Kidney epithelial cell (primary cell): ENCODE results near the gene KMT2E. TPM values are rescaled to one million over a fixed set of nuclear protein-coding genes. Genes with fewer than 3 reads are reported as not detected.
"Not testable (repeated sequence)": the region's sequence is repeated elsewhere in the genome, so short reads cannot be mapped to it uniquely, and the experiment has no call there.

Experiments
- DNase-seq: peaks from one replicate; pipeline ENCODE4 v3.0.0-alpha.2; 2010; ENCODE audit warnings: low read depth
- H3K27me3 ChIP-seq: 2 replicates; pipeline ENCODE4 v1.6.0; 2011; ENCODE audit warnings: low read length; ENCODE audit not compliant: control insufficient read depth, insufficient read depth
- H3K36me3 ChIP-seq: 2 replicates; pipeline ENCODE4 v1.5.1; 2011; ENCODE audit warnings: low read length; ENCODE audit not compliant: control insufficient read depth, insufficient read depth
- H3K4me3 ChIP-seq: 2 replicates; pipeline ENCODE4 v1.5.1; 2011; ENCODE audit warnings: low read depth, mild to moderate bottlenecking, control low read depth, low read length
- total RNA-seq: library from RNA; depleted of rRNA; stranded (reverse); fragments of >200 nt; gene quantifications from 2 replicates; pipeline ENCODE4 v1.2.3, GENCODE V29; 2015
- TF ChIP-seq, protein P1 (sequence below): IDR thresholded peaks from 2 replicates; pipeline ENCODE4 v1.5.1; 2011; ENCODE audit warnings: mild to moderate bottlenecking, moderate library complexity, low read length, control low read depth, inconsistent platforms; ENCODE audit not compliant: insufficient read depth, poor library complexity, severe bottlenecking

Gene KMT2E
- total RNA-seq, 1 donor from 2014 or later, result 36.3 TPM

- TF ChIP-seq, protein P1, sequence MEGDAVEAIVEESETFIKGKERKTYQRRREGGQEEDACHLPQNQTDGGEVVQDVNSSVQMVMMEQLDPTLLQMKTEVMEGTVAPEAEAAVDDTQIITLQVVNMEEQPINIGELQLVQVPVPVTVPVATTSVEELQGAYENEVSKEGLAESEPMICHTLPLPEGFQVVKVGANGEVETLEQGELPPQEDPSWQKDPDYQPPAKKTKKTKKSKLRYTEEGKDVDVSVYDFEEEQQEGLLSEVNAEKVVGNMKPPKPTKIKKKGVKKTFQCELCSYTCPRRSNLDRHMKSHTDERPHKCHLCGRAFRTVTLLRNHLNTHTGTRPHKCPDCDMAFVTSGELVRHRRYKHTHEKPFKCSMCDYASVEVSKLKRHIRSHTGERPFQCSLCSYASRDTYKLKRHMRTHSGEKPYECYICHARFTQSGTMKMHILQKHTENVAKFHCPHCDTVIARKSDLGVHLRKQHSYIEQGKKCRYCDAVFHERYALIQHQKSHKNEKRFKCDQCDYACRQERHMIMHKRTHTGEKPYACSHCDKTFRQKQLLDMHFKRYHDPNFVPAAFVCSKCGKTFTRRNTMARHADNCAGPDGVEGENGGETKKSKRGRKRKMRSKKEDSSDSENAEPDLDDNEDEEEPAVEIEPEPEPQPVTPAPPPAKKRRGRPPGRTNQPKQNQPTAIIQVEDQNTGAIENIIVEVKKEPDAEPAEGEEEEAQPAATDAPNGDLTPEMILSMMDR, result no peak
- Histone ChIP-seq H3K4me3 (no peak overlapping the region), H3K27me3 (no peaks in the 10 kb centered on the region), H3K36me3 (no peaks in the 10 kb centered on the region)
- no peak for DNase-seq
These were observed 36.5 kb downstream of the KMT2E start for GRCh38 chr7:105050493-105050892.

DNA sequence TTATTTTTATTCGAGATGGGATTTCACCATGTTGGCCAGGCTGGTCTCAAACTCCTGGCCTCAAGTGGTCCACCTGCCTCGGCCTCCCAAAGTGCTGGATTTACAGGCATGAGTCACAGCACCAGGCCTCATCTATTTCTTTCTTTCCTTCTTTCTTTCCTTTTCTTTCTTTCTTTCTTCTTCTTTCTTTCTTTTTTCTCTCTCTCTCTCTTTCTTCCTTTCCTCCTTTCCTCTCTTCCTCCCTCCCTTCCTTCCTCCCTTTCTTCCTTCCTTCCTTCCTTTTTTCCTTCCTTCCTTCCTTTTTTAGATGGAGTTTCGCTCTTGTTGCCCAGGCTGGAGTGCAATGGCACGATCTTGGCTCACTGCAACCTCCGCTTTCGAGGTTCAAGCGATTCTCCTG lies 36.9 kb downstream of the KMT2E start:
- H3K4me3 ChIP-seq, DNase-seq, H3K36me3 ChIP-seq, H3K27me3 ChIP-seq: not testable (repeated sequence)

GRCh38 chr7:105055084-105055483 lies 41.1 kb downstream of the KMT2E start:
- TF ChIP-seq, protein P1, result no peak
- Histone ChIP-seq H3K27me3 (no peaks in the 10 kb centered on the region), H3K36me3 (no peaks in the 10 kb centered on the region), H3K4me3 (no peak overlapping the region)
- DNase-seq, result no peak

- no peak for DNase-seq
- Histone ChIP-seq H3K36me3 (no peaks in the 10 kb centered on the region), H3K27me3 (no peaks in the 10 kb centered on the region), H3K4me3 (no peak overlapping the region)
- TF ChIP-seq, protein P1, result no peak
These were observed 41.6 kb downstream of the KMT2E start for GRCh38 chr7:105055621-105056020.

DNA sequence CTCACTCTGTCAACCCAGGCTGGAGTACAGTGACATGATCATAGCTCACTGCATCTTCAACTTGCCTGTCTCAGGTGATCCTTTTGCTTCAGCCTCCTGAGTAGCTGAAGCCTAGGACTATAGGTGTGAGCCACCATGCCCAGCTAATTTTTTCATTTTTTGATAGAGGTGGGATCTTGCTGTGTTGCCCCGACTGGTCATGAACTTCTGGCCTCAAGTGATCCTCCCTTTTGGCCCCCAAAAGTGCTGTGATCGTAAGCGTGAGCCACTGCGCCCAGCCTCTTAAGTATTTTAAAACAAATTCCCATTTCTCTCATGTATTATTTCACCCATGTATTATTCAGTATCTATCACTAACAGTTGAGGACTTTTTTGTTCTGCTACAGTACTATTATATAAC lies 43.5 kb downstream of the KMT2E start:
- TF ChIP-seq, protein P1, result no peak
- DNase-seq, result no peak
- Histone ChIP-seq H3K36me3 (no peaks in the 10 kb centered on the region), H3K4me3 (no peak overlapping the region), H3K27me3 (no peaks in the 10 kb centered on the region)

GRCh38 chr7:105060437-105060836 lies 46.4 kb downstream of the KMT2E start:
- H3K4me3 ChIP-seq, result no peak overlapping the region
- no peak for DNase-seq
- H3K36me3 ChIP-seq, result no peaks in the 10 kb centered on the region
- TF ChIP-seq, protein P1, result no peak
- no peaks in the 10 kb centered on the region for H3K27me3 ChIP-seq

DNA sequence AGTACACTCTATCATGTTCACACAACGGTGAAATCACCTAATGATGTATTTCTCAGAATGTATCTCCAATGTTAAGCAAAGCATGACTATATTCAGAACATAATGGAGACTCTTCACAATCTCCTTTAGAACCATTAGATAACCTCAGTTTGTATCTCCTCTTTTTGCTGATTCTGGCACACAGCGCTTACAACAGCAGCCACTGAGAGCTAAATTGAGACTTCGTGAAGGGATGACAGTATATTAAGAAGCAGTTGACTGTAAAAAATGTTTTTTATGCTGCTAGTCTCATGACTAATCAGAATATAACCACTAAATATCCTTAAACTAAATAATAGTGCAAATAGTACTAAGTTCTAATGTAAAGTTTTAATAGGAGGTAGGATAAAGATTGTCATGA lies 46.9 kb downstream of the KMT2E start:
- DNase-seq, result no peak
- TF ChIP-seq, protein P1, result no peak
- Histone ChIP-seq H3K36me3 (no peaks in the 10 kb centered on the region), H3K27me3 (no peaks in the 10 kb centered on the region), H3K4me3 (no peak overlapping the region)
